ENCODE measurements around the gene RFC3. TPM values are rescaled to one million over a fixed set of nuclear protein-coding genes. Genes with fewer than 3 reads are reported as not detected.

Gene RFC3
- total RNA-seq, 1 experiment from 2014 or later: 38.2 TPM

DNA sequence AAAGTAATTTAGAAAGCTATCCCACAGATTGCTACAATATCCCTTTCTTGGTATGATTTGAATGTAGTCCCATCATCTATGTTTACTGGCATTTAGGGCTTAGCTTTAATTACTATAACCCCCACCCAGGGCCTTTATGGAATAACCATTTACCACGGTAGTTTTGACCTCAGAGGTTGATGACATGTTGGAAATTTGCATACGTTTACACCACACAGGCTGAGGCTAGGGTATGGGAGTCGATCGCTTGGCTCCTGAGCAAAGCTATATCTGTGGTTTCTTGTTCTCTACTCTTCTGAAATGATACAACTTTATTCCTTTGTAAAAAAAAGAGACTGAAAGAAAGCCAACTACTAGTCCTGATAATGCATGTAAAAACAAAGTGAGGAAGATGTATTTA lies 28.2 kb upstream of the RFC3 start:
- H2AFZ ChIP-seq (ENCODE audit: low read depth, low read length, poor library complexity, severe bottlenecking): no peak overlapping the region
- no peaks in the 10 kb centered on the region for H4K20me1 ChIP-seq (ENCODE audit: insufficient read depth)
- no peak for TF ChIP-seq FOSL1 (IDR thresholded peaks at IDR 0.05; ENCODE audit: low read depth)
- TF ChIP-seq CEBPB (IDR thresholded peaks at IDR 0.05; ENCODE audit: low read depth): no peak
- TF ChIP-seq ZNF274 (IDR thresholded peaks at IDR 0.05; ENCODE audit: low read depth, low read length): no peak
- TF ChIP-seq EZH2phosphoT487 (IDR thresholded peaks at IDR 0.05; ENCODE audit: borderline replicate concordance): no peak
- no peak overlapping the region for H3K27ac ChIP-seq (ENCODE audit: low read depth, low read length)
- H3K9ac ChIP-seq (ENCODE audit: low read length): no peak overlapping the region
- no peaks in the 10 kb centered on the region for H3K9me3 ChIP-seq (ENCODE audit: control insufficient read depth in 1 of 2, insufficient read depth in 1 of 2, low read depth in 1 of 2, low read length in 2 of 2)
- no peaks in the 10 kb centered on the region for H3K79me2 ChIP-seq (ENCODE audit: insufficient read depth, low read length)
- ChIA-PET RAD21 (ENCODE audit: low non-redundant PET in 1 of 2, low total read pairs in 2 of 2, uncharacterized antibody in 2 of 2, unreplicated experiment in 2 of 2) (no interaction called here), POLR2A (no interaction called here), CTCF (no interaction called here)
- no peak overlapping the region for H3K4me2 ChIP-seq (ENCODE audit: low read length)
- DNase-seq (ENCODE audit: low read depth, low spot score) (no peak), ATAC-seq (no peak)
- no peaks in the 10 kb centered on the region for H3K27me3 ChIP-seq (ENCODE audit: insufficient read depth, low read length)
- intact Hi-C loops (cut with micrococcal nuclease): no loop called here
- no peaks in the 10 kb centered on the region for H3K36me3 ChIP-seq (ENCODE audit: control insufficient read depth in 1 of 2, insufficient read depth in 2 of 2, low read length in 2 of 2)
- no peaks in the 10 kb centered on the region for H3K9me2 ChIP-seq (ENCODE audit: insufficient read depth)
- H3K4me1 ChIP-seq (ENCODE audit: control insufficient read depth in 1 of 2, insufficient read depth in 2 of 2, low read length in 2 of 2): no peaks in the 10 kb centered on the region
- BruUV-seq (replicated peaks): no TSS peak
- no peak overlapping the region for H3K4me3 ChIP-seq (replicated peaks in 1 of 2; ENCODE audit: low read depth in 1 of 2, low read length in 2 of 2)

DNA sequence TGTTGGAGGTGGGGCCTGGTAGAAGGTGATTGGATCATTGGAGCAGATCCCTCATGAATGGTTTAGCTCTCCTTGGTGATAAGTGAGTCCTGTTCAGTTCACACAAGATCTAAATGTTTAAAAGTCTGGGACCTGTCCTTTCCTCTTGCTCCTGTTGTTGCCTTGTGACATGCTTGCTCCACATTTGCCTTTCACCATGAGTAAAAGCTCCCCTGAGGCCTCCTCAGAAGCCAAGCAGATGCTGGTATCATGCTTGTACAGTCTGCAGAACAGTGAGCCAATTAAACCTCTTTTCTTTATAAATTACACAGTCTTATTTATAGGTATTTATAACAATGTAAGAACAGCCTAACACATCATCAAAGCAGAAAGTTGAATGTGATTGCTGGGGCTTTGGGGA lies 24.2 kb upstream of the RFC3 start:
- DNase-seq (ENCODE audit: low read depth, low spot score) (no peak), ATAC-seq (no peak)
- ChIA-PET RAD21 (ENCODE audit: low non-redundant PET in 1 of 2, low total read pairs in 2 of 2, uncharacterized antibody in 2 of 2, unreplicated experiment in 2 of 2) (no interaction called here), CTCF (no interaction called here), POLR2A (no interaction called here)
- no peaks in the 10 kb centered on the region for H3K9me3 ChIP-seq (ENCODE audit: control insufficient read depth in 1 of 2, insufficient read depth in 1 of 2, low read depth in 1 of 2, low read length in 2 of 2)
- no peak overlapping the region for H3K4me2 ChIP-seq (ENCODE audit: low read length)
- H2AFZ ChIP-seq (ENCODE audit: low read depth, low read length, poor library complexity, severe bottlenecking): no peak overlapping the region
- no peaks in the 10 kb centered on the region for H3K27me3 ChIP-seq (ENCODE audit: insufficient read depth, low read length)
- BruUV-seq (replicated peaks): no TSS peak
- H3K36me3 ChIP-seq (ENCODE audit: control insufficient read depth in 1 of 2, insufficient read depth in 2 of 2, low read length in 2 of 2): no peaks in the 10 kb centered on the region
- no peaks in the 10 kb centered on the region for H3K9me2 ChIP-seq (ENCODE audit: insufficient read depth)
- no peak overlapping the region for H3K27ac ChIP-seq (ENCODE audit: low read depth, low read length)
- H3K79me2 ChIP-seq (ENCODE audit: insufficient read depth, low read length): no peaks in the 10 kb centered on the region
- no peak for TF ChIP-seq FOSL1 (IDR thresholded peaks at IDR 0.05; ENCODE audit: low read depth)
- TF ChIP-seq ZNF274 (IDR thresholded peaks at IDR 0.05; ENCODE audit: low read depth, low read length): no peak
- no peak for TF ChIP-seq YY1 (IDR thresholded peaks at IDR 0.05; ENCODE audit: extremely low read depth, insufficient replicate concordance, low read depth, low read length)
- H3K9ac ChIP-seq (ENCODE audit: low read length): no peak overlapping the region
- no peaks in the 10 kb centered on the region for H3K4me1 ChIP-seq (ENCODE audit: control insufficient read depth in 1 of 2, insufficient read depth in 2 of 2, low read length in 2 of 2)
- intact Hi-C loops (cut with micrococcal nuclease): no loop called here
- no peaks in the 10 kb centered on the region for H4K20me1 ChIP-seq (ENCODE audit: insufficient read depth)
- no peak overlapping the region for H3K4me3 ChIP-seq (replicated peaks in 1 of 2; ENCODE audit: low read depth in 1 of 2, low read length in 2 of 2)
